HG02981 (cell line): ENCODE data around the gene SPOCK3.
A peak's percentile ranks its signal among the peaks of the same experiment; 100 is the strongest.

Experiments used
- ATAC-seq: cut with Tn5 transposase; IDR thresholded peaks from one replicate; pipeline ENCODE4 v1.9.1; 2021; ENCODE audit warnings: mild to moderate bottlenecking, moderate library complexity; ENCODE audit not compliant: unreplicated experiment

Gene SPOCK3

DNA sequence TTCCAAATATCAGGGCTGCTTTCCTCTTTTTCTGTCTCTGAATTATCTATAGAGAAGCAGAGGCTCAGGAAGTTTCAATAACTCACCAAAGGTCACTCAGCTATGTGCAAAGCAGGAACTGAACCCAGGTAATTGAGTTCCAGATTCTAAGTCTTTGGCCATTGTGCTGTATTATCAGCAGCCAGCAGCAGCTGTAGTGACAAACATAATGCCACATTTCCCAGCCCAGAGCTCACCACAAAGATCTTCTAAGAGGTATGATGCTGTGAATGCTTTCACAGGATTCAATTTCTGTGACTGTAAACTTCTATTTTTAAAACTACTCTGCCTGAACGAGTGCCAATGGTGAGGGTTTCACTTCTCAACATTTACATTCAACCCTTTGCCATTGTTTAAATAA, 56.4 kb downstream of the SPOCK3 start:
- ATAC-seq: no peak

DNA sequence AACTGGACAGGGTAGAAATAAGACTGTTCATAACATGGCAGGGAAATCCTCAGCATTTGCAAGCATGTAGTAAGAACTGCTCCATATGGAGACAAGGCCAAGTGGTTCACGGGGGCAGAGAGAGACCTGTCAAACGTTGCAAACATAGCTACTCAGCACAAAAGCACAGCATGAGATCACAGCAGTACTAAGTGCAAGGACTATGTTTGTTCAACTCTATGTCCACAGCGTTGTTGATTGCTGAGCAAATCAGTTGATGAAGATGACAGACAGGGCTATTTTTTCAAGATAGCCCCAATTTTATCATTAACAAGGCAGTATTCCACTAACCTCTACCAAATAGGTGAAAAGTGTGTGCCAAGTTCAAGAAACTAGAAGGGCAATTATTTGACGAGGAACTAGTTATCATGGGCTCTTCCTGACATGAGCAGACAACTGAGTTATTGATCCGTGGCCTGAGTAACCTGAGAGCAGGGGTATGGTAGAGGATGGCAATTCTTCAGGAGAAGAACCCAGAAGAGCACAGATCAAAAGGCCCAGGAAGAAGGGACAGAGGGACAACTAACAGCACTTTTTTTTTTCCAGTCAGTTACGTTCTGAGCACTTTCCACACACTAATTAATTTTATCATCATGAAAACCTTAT, 57.4 kb downstream of the SPOCK3 start:
- ATAC-seq: no peak

DNA sequence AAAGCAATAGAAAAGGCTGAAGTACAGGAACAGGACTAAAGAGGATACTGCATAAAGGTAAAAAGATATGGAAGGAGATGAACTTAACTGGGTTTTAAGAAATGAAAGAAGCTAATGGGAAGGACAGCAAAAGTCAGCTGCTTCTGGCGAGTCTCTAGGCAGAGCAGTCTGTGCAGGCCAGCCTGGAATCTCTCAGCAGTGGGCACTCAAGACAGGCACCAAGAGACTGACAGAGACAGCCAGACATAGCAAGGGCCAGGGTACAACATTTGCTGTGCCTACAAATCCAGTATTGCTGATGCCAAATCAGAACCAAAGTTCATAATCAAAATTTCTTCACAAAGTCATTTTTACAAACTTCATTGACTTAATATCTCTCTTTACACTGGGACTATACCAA, 62.4 kb downstream of the SPOCK3 start:
- no peak for ATAC-seq

DNA sequence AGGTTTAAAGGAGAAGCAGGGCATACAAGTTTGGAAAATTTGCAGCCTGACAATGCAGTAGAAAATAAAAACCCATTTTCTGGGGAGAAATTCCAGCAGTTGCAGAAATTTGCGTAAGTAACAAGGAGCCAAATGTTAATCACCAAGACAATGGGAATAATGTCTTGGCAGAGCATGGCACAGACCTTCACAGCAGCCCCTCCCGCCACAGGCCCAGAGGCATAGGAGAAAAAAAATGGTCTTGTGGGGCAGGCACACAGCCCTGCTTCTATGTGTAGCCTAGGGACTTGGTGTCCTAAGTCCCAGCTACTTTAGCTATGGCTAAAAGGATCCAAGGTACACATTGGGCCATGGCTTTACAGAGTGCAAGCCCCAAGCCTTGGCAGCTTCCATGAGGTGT, 65.7 kb downstream of the SPOCK3 start:
- ATAC-seq: no peak

DNA sequence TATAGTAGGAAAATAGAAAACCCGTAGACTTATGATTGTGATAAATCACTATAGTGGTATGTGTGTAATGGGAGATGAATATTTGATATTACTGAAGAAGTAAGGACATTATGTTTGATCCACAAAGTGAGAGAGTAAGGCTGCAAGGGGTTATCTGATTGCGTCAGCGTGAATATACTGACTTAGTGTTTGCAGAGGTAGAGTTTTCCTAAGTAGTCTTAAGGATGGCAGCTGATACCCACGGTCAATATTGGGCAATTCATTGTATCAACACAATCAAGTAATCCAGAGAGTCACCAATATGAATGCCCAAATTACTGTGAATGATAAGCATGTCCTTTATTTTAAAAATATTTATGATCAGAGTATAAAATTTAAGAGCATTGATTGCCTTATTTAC, 83.7 kb downstream of the SPOCK3 start:
- ATAC-seq: no peak

DNA sequence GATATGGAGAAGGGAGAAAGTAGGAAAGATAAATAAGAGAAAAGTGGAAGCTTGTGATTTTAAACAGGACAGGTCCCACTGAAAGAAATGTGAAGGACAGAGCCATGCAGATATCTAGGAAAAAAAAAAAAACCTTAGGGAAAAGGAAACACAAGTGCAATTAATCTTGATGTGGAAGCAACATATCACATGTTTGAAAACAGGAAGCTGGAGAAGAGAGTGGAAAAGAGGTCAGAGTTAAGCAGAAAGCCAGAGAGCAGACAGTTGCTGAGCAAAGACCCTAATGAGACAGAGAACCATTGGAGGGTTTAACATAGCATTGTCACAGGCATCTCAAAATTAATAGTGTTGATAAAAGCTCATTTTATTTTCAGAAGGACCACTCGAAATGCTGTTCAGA, 89.7 kb downstream of the SPOCK3 start:
- ATAC-seq: no peak

DNA sequence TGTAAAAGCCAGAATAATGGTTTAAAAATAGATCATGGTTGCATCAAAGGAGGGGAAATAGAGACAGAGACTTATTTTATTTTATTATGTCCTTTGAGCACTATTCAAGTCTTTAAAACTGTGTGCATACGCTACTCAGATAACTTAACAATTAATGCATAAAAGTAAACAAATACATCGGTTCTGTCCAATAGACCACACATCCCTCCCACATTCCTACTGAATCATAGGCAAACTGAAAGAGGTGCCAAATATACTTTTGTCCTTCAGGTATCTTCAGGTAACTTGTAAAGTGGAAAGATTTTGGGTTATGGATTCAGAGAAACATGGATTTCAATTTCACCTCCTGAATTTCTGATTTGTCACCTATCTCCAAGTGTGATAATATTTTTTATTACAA, 91.3 kb downstream of the SPOCK3 start:
- ATAC-seq: no peak

DNA sequence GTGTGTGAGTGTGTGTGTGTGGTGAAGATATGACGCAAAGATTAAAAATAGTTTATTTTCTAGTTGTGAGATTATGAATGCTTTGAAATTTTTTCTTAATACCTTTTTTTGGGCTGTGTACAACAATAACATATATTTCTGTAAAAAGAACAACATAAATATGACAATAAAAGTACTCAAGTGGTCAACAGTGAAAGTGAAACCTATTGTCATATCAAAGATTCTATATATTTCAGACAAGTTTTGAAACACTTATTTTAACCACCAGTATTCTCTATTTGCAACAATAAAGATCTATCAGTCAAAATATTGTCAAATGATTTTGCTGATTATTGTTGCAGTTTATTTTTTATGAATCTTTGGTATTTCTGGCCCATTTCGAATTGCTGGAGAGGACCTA, 98.0 kb downstream of the SPOCK3 start:
- ATAC-seq: no peak

DNA sequence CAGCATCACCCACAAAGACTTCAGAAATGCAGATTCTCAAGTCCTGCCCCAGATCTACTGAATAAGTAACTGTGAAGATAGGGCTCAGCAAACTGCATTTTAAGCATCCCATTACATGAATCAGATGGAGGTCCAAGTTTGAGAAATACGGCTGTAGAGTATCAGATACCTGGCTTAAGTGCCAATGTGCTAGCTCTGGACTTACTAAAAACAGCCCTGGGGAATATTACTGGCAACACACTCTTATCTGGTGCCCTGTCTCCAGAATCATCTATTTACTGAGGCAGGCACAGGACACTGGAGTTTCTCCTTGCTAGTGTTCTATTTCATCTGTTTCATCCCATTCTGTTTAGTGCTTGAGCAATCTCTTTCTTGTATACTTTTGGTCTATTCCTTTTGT, 105.1 kb downstream of the SPOCK3 start:
- no peak for ATAC-seq

DNA sequence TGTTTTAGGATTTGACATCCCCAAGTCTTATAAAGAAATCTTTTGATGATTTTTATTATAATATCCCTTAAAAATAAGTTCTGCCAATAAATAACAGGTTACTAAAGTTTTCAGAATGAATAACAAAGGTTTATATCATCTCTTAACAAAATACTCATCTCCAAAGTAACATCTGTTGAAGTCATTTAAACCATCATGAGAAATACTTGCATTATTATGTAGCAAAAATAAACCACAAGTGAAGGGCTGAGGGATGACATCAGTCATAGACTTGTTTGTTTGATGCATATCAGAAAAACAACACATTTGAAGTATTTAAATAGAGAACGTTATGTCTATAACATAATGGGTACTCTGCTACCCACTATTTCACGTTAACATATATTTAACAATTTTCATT, 114.9 kb downstream of the SPOCK3 start:
- no peak for ATAC-seq

DNA sequence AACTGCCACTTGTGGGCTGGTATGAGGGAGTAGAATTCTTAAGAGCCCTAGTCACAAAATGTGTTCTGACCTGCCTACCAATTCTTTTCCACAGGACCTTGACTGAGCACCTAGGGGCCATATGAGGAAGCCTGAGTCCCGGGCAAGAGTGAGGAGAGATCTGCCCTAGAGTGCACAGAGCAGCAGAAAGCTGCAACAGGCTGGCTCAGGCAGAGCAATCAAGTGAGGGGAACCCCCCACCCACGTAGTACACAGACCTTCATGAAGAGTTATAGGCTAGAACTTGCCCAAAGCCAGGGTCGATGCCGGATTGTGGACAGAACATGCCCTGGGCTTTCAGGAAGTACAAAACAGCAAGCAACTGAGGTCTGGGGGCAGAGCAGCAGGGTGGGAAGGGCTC, 117.0 kb downstream of the SPOCK3 start:
- ATAC-seq: no peak

DNA sequence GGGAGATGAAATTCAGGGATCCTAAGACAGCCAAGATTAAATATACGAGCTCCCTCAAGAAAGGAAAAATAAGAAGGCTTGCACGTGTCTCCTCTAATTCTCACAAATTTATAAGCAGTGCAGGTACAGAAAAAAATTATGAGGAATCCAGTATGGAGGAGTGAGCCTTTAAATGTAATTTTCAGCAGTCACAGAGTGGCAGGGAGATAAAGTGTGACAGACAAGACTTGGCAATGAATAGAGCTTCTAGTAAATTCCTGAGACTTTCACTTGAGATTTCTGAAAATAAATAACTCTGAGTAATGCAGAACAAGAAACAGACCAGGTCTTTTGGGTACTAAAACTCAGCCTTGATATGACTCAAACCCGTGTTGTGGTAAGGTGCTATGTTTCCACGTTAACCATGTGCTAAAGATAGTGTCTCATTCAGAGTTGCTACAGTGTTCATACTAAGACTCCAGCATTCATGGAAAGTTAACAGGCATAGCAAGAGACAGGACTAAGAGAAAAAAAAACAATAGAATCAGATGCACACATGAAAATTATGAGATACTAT, 119.8 kb downstream of the SPOCK3 start:
- no peak for ATAC-seq

DNA sequence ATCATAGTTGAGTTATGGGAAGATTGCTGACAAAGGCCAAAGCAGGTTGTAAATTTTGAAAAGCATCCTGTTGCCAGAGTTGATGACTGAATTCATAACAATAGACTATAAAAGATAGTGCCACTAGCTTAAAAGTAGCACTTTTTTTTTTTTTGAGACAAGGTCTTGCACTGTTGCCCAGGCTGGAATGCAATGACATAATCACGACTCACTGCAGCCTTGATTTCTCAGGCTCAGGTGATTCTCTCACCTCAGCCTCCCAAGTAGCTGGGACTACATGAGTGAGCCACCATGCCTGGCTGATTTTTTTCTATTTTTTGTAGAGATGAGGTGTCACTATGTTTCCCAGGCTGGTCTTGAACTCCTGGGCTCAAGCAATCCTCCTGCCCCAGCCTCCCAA, 122.7 kb downstream of the SPOCK3 start:
- no peak for ATAC-seq

DNA sequence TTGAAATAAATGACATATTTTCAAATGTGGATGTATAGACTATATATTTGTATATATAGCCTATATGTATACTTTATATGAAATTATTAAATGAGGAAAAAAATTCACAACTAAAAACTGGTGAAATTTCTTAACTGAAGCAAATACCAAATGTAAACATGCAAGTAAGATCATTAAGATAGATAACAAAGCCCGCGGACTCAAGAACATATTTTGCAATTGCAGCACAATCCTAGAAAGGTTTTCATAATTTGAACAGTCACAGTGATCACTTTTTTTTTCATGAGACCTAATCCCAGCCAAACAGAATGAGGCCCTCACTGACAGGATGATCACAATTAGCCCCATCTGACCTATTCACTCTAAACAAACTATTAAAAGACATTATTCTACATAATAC, 123.2 kb downstream of the SPOCK3 start:
- ATAC-seq: no peak

DNA sequence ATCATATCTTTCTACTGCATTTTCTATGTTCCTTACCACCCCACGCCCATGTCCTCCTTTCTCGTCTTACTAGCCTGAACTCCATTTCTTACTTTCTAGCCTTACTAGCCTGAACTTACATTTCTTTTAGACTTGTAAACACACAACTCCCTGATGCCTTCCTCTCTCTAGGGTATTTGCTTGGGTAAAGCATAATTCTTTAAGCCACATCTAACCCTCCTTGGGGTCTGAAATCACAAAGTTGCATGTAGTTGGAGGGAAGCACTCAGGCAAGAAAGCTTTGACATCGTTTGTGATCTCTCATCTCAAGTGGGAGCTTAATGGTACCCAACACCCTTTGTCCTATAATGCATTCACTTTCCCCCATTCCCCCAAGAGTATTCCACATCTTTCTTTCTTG, 124.4 kb downstream of the SPOCK3 start:
- no peak for ATAC-seq

DNA sequence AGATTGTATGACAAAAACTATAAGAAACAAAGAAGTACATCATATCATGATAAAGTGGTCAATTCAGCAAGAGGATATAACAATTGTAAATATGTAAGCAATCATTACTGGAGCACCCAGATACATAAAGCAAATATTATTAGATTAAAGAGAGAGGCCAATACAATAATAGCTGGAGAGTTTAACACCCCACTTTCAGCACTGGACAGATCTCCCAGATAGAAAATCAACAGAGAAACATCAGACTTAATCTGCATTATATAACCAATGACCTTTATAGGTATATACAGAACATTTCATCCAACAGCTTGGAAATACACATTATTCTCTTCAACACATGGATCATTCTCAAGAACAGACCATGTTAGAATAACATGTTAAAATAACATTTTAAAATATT, 128.4 kb downstream of the SPOCK3 start:
- no peak for ATAC-seq

DNA sequence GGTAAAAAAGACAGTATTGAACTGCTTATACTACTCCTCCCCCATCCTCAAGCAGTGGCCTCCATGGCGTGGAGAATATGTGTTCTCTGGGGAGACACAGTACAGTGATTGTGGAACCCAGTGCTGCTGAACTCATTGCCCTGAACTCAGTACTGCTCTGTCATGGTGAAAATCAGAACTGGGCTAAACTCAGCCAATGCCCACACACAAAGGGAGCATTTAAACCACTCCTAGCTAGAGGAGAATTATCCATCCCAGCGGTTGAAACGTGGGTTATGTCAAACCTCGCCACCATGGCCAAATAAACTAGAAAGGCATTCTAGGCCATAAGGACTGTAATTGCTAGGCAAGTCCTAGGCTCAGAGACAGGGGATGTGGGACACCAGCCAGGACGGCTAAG, 131.8 kb downstream of the SPOCK3 start:
- no peak for ATAC-seq

DNA sequence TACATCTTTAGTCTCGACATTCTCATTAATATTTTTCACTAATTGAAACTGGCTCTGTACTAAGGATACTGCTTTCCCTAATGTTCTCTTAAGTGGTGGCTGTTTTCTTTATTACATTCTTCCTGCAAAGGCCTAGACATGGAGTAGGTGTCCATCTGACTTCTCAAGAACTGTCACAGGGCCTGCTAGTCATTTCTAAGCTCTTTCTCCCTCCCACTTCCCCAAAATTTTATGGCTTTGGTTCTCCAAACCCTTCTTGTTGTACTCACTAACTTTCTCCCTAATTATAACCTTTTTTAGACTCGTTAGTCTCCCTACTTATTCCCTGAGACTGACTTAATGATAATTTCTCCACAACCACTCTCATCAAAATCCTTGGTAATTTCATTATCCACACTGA, 133.3 kb downstream of the SPOCK3 start:
- no peak for ATAC-seq

DNA sequence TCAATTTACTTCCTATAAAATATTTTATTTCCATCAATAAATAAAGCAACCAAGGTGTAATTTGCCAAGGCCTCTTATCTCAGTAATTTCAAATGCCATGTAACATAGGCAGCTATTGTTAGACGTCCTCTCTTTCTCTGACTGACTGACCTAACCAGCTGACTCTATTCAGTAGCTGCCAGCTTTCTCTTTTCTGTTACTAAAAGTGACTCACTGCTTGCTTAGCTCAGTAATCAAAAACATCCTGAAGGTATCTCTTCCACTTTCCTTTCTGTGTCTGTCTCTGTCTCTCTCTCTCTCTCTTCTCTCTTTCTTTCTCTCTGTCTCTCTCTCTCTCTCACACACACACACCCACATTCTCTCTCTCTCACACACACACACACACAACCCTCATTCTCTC, 134.2 kb downstream of the SPOCK3 start:
- peak; percentile 73 for ATAC-seq

DNA sequence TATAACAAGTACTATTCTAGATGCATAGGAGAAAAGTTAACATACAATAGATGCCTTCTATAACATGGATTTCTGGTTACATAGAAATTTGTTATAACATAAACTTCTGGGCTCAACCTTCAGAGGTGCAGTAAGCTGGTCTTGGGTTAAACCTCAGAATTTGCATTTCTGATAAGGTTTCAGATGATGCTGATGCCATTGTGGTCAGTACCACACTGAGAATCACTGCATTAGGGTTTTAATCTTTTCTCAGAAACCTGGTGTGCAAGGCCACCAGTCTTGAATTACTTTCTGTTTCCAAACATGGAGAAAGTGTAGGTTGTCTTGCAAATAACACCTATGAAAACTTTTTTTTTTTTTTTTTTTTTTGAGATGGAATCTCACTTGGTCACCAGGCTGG, 146.2 kb downstream of the SPOCK3 start:
- ATAC-seq: peak; percentile 75

DNA sequence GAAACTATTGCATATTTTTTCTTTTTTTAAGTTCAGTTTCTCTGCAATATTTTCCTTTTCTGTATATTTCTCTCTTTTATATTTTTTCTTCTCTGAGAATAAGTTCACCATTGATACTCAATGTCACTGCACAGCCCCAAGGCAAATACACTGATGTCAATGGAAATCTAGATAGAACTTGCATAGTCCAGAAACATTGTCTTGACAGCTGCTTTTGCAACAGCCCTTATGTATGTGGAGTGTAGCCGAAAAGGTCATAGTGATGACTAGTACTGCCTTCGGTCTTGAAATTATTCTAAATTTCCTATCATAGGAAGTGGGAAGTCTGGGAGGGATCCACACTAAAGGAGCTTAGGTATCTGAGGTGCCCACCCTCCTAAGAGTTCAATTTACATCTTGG, 150.0 kb downstream of the SPOCK3 start:
- ATAC-seq: no peak

DNA sequence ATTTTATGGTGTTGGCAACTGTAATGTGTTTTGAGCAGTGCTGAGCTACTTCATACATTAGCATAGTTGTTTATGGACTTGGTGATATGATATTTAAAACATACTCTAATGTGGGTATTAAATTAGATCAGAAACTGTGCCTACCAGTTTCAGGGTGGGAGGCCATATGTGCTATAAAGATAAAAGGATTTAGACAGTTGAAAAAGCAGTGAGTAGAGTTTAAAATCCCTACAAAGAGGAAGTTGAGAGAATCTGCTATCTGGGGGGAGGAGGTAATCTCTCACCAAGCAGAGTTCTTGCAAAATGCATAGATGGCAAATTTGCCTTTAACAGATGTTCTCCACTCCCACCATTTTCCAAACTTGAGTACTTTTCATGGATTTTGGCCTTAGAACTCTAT, 154.5 kb downstream of the SPOCK3 start:
- no peak for ATAC-seq

DNA sequence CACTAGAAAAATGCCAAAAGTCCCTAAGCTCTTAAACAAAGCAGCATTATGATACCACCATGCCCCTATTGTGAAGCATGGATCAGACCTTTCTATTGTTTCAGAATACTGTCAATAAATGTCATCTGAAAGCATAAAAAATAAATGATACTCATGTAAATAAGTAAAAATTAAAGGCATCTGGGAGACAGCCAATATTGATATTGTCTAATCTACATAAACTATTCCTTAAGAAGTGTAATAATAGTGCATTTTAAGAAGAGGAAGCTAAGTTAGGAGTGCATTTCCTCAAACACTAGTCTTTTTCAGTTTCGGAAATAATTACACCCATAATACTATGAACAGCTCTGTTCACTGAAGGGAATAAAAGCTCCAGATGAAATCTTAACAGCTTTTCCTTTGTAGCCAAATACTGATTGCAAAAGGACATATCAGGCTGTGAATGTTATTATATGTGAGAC, 181.6 kb downstream of the SPOCK3 start:
- ATAC-seq: no peak
